Neural cell (in vitro differentiated cells): ENCODE results near the gene DIAPH2. TPM values are rescaled to one million over a fixed set of nuclear protein-coding genes. Genes with fewer than 3 reads are reported as not detected.

Source experiments
- H2AFZ ChIP-seq: fragments of 200-600, 300-800 bp; sonication (generic), shearing (Covaris generic); 2 replicates; pipeline ENCODE4 v1.6.0; 2014; ENCODE audit warnings: low read depth, mild to moderate bottlenecking, antibody characterized with exemption, low read length, moderate library complexity
- H3F3A ChIP-seq: fragments of 200-600 bp; shearing (Covaris generic); 2 replicates; pipeline ENCODE4 v1.6.1; 2016; ENCODE audit warnings: mild to moderate bottlenecking, moderate library complexity, mixed read lengths, antibody characterized with exemption, low read length; ENCODE audit not compliant: insufficient read depth, poor library complexity, severe bottlenecking
- H3K27ac ChIP-seq: fragments of 200-600, 300-800 bp; sonication (generic), shearing (Covaris generic); 2 replicates; pipeline ENCODE4 v1.5.1; 2014; ENCODE audit warnings: mild to moderate bottlenecking, low read length, moderate library complexity
- H3K27me3 ChIP-seq: fragments of 300-800, 200-600 bp; sonication (generic), shearing (Covaris generic); 2 replicates; pipeline ENCODE4 v1.6.0; 2014; ENCODE audit warnings: mild to moderate bottlenecking, low read depth, low read length, moderate library complexity; ENCODE audit not compliant: insufficient read depth
- H3K36me3 ChIP-seq: fragments of 300-800, 200-600 bp; sonication (generic), shearing (Covaris generic); 2 replicates; pipeline ENCODE4 v1.5.1; 2014; ENCODE audit warnings: mild to moderate bottlenecking, antibody characterized with exemption, low read length, moderate library complexity; ENCODE audit not compliant: insufficient read depth
- H3K4me2 ChIP-seq: fragments of 300-800, 200-600 bp; sonication (generic), shearing (Covaris generic); 2 replicates; pipeline ENCODE4 v1.6.0; 2014; ENCODE audit warnings: mild to moderate bottlenecking, low read length
- H3K4me3 ChIP-seq: fragments of 300-800, 200-600 bp; sonication (generic), shearing (Covaris generic); 2 replicates; pipeline ENCODE4 v1.5.1; 2014; ENCODE audit warnings: mild to moderate bottlenecking, low read length, moderate library complexity
- H3K79me2 ChIP-seq: fragments of 200-600 bp; shearing (Covaris generic); replicated peaks from 2 replicates; pipeline ENCODE4 v1.6.0; 2014; ENCODE audit warnings: mild to moderate bottlenecking, low read length, moderate library complexity; ENCODE audit not compliant: insufficient read depth
- H3K9ac ChIP-seq: fragments of 300-800, 200-600 bp; sonication (generic), shearing (Covaris generic); 2 replicates; pipeline ENCODE4 v1.6.1; 2016; ENCODE audit warnings: mild to moderate bottlenecking, low read length, mixed read lengths
- H3K9me2 ChIP-seq: fragments of 200-600 bp; shearing (Covaris generic); 2 replicates; pipeline ENCODE4 v1.6.1; 2016; ENCODE audit warnings: mild to moderate bottlenecking, low read length, mixed read lengths; ENCODE audit not compliant: insufficient read depth
- H3K9me3 ChIP-seq: fragments of 200-600, 300-800 bp; sonication (generic), shearing (Covaris generic); 2 replicates; pipeline ENCODE4 v1.6.1; 2016; ENCODE audit warnings: mild to moderate bottlenecking, mixed run types, low read length, moderate library complexity, mixed read lengths
- H4K20me1 ChIP-seq: fragments of 200-600 bp; shearing (Covaris generic); 2 replicates; pipeline ENCODE4 v1.6.1; 2016; ENCODE audit warnings: mild to moderate bottlenecking, mixed run types; ENCODE audit not compliant: insufficient read depth
- CTCF ChIP-seq: fragments of 450-650 bp; IDR thresholded peaks from 2 replicates; pipeline ENCODE4 v1.5.1; 2014; ENCODE audit warnings: antibody characterized with exemption, mild to moderate bottlenecking, moderate library complexity; ENCODE audit not compliant: poor library complexity, severe bottlenecking
- EP300 ChIP-seq: fragments of 450-650 bp; conservative IDR thresholded peaks from 2 replicates; pipeline ENCODE4 v1.6.1; 2014; ENCODE audit warnings: antibody characterized with exemption, mild to moderate bottlenecking, moderate library complexity; ENCODE audit not compliant: poor library complexity, severe bottlenecking
- EZH2 ChIP-seq: fragments of 200-600, 300-800 bp; shearing (Covaris generic), sonication (generic); IDR thresholded peaks from 2 replicates; pipeline ENCODE4 v1.6.1; 2014; ENCODE audit warnings: antibody characterized with exemption, low read length, borderline replicate concordance, mild to moderate bottlenecking; ENCODE audit not compliant: insufficient read depth, poor library complexity, severe bottlenecking
- MXI1 ChIP-seq: fragments of 450-650 bp; conservative IDR thresholded peaks from 2 replicates; pipeline ENCODE4 v1.6.1; 2014; ENCODE audit warnings: antibody characterized with exemption, mild to moderate bottlenecking; ENCODE audit not compliant: poor library complexity, severe bottlenecking
- POLR2AphosphoS5 ChIP-seq: IDR thresholded peaks from 2 replicates; pipeline ENCODE4 v1.6.1; 2012
- RAD21 ChIP-seq: fragments of 450-650 bp; conservative IDR thresholded peaks from 2 replicates; pipeline ENCODE4 v1.6.1; 2014; ENCODE audit warnings: antibody characterized with exemption, mild to moderate bottlenecking, moderate library complexity
- REST ChIP-seq: IDR thresholded peaks from 2 replicates; pipeline ENCODE4 v1.6.1; 2012; ENCODE audit warnings: borderline replicate concordance
- SMC3 ChIP-seq: fragments of 450-650 bp; conservative IDR thresholded peaks from 2 replicates; pipeline ENCODE4 v1.6.1; 2014; ENCODE audit warnings: antibody characterized with exemption, mild to moderate bottlenecking, moderate library complexity; ENCODE audit not compliant: poor library complexity
- TAF1 ChIP-seq: IDR thresholded peaks from 2 replicates; pipeline ENCODE4 v1.6.1; 2012; ENCODE audit warnings: low read depth
- polyA plus RNA-seq: library from polyadenylated mRNA; depleted of rRNA; stranded (reverse); fragments of >200 nt; gene quantifications from 2 replicates; pipeline ENCODE4 v1.2.3, GENCODE V29; 2014

DIAPH2 gene
- polyA plus RNA-seq, 1 donor from 2014 or later: 0.07 TPM

GRCh38 chrX:96715481-96715880 is 30.8 kb downstream of the DIAPH2 start:
- Histone ChIP-seq H3K36me3 (no peaks in the 10 kb centered on the region), H3K9me3 (no peaks in the 10 kb centered on the region), H4K20me1 (no peaks in the 10 kb centered on the region), H3F3A (no peaks in the 10 kb centered on the region), H3K9ac (no peak overlapping the region), H3K27ac (no peak overlapping the region), H3K9me2 (no peaks in the 10 kb centered on the region), H2AFZ (no peak overlapping the region), H3K4me2 (no peak overlapping the region), H3K79me2 (no peaks in the 10 kb centered on the region), H3K27me3 (no peaks in the 10 kb centered on the region), H3K4me3 (no peak overlapping the region)
- TF ChIP-seq TAF1 (no peak), MXI1 (no peak), EP300 (no peak)

- no peaks in the 10 kb centered on the region for H3F3A ChIP-seq
- no peak for TF ChIP-seq CTCF
- no peak for TF ChIP-seq TAF1
- no peak for TF ChIP-seq EZH2
- H3K9ac ChIP-seq: no peak overlapping the region
- H3K9me2 ChIP-seq: no peaks in the 10 kb centered on the region
- H3K36me3 ChIP-seq: no peaks in the 10 kb centered on the region
- H2AFZ ChIP-seq: no peak overlapping the region
- no peak overlapping the region for H3K27ac ChIP-seq
- H3K4me2 ChIP-seq: no peak overlapping the region
- H4K20me1 ChIP-seq: no peaks in the 10 kb centered on the region
- no peak overlapping the region for H3K4me3 ChIP-seq
- H3K9me3 ChIP-seq: no peaks in the 10 kb centered on the region
- H3K27me3 ChIP-seq: no peaks in the 10 kb centered on the region
- H3K79me2 ChIP-seq: no peaks in the 10 kb centered on the region
Observed at GRCh38 chrX:96719161-96719875, 34.7 kb downstream of the DIAPH2 start.

- H3K27me3 ChIP-seq: no peaks in the 10 kb centered on the region
- H3K27ac ChIP-seq: no peak overlapping the region
- no peaks in the 10 kb centered on the region for H3F3A ChIP-seq
- H3K36me3 ChIP-seq: no peaks in the 10 kb centered on the region
- TF ChIP-seq TAF1: no peak
- TF ChIP-seq EP300: no peak
- no peak for TF ChIP-seq RAD21
- H3K9me3 ChIP-seq: no peaks in the 10 kb centered on the region
- no peaks in the 10 kb centered on the region for H3K9me2 ChIP-seq
- H4K20me1 ChIP-seq: no peaks in the 10 kb centered on the region
- H3K79me2 ChIP-seq: no peaks in the 10 kb centered on the region
- no peak overlapping the region for H3K4me2 ChIP-seq
- no peak overlapping the region for H3K9ac ChIP-seq
- no peak overlapping the region for H2AFZ ChIP-seq
- H3K4me3 ChIP-seq: no peak overlapping the region
Observed at GRCh38 chrX:96721354-96721753, 36.7 kb downstream of the DIAPH2 start.

GRCh38 chrX:96722781-96723180 is 38.1 kb downstream of the DIAPH2 start:
- Histone ChIP-seq H3K27me3 (no peaks in the 10 kb centered on the region), H3K79me2 (no peaks in the 10 kb centered on the region), H3K4me2 (no peak overlapping the region), H3K27ac (no peak overlapping the region), H3K9me2 (no peaks in the 10 kb centered on the region), H4K20me1 (no peaks in the 10 kb centered on the region), H3K4me3 (no peak overlapping the region), H2AFZ (no peak overlapping the region), H3K36me3 (no peaks in the 10 kb centered on the region), H3F3A (no peaks in the 10 kb centered on the region), H3K9ac (no peak overlapping the region), H3K9me3 (no peaks in the 10 kb centered on the region)
- no peak for TF ChIP-seq TAF1
- no peak for TF ChIP-seq MXI1
- TF ChIP-seq POLR2AphosphoS5: no peak
- TF ChIP-seq SMC3: no peak
- no peak for TF ChIP-seq REST
- no peak for TF ChIP-seq CTCF
- no peak for TF ChIP-seq EZH2
- TF ChIP-seq RAD21: no peak
- TF ChIP-seq EP300: no peak
